ENCODE data around the gene DMRT2.

The DMRT2 gene

DNA sequence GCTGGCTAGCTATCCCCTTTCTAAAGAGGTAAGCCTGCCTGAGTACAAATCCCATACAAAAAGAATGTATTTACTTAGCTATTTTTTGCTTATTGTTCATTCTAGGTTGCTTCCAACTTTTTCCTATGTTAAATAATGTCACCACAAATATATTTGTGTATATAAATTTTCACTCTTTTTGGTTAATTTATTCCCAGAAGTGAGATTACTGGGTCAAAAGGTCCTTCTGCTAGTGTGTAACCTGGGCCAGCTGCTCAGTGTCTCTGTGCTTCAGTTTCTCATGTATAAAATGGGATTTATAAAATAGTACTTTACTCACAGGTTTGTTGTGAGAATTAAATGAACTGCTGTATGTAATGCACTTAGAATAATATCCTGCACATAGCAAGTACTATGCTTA lies 23.9 kb upstream of the DMRT2 start:
- in situ Hi-C loops (cut with HindIII; ENCODE audit: low pct_unique_long_range_greater_than_20kb, low sequenced_read_pairs): no loop called here
- TF ChIP-seq JUND (IDR thresholded peaks at IDR 0.05; ENCODE audit: low read depth): no peak

DNA sequence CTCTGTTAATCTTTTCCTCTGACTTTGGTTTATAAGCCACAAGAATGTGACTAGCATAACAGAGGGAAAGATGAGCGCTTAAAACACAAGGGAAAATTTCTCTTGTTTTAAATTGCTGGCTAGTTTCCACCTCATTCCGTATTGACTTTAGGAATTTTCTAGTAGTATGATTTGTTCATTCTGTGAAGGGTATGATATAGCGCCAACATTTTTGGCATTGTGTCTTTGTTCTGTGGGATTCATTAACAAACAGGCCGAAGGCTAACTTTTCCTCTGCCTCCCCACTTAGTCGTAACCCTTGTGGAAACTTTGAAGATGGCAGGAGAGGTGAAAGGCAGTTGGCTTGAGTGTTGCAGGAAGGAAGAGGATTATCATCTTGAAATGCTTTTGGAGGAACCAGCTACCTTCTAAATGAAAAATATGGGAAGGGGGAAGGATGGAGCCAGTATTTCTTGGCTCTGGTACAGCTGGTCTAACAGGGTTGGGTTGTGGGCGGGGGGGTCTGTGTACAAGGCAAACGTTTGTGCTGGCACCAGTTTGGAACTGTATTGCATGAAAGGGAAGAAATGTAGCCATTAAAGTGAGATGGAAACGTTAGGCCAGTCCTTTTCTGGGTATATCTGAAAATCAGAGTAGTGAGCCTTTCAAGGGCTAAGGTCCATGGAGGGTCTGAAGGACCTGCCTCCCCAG lies 21.5 kb upstream of the DMRT2 start:
- DNase-seq (ENCODE audit: low read depth in 1 of 2, low spot score in 1 of 2): peak in 1 of 2 experiments; percentile 66
- in situ Hi-C loops (cut with HindIII; ENCODE audit: low pct_unique_long_range_greater_than_20kb, low sequenced_read_pairs): no loop called here
- TF ChIP-seq JUND (IDR thresholded peaks at IDR 0.05; ENCODE audit: low read depth): no peak

More for the DNA sequence above, 23.9 kb upstream of the DMRT2 start:
- no peak for DNase-seq (ENCODE audit: low read depth in 1 of 2, low spot score in 1 of 2)

DNA sequence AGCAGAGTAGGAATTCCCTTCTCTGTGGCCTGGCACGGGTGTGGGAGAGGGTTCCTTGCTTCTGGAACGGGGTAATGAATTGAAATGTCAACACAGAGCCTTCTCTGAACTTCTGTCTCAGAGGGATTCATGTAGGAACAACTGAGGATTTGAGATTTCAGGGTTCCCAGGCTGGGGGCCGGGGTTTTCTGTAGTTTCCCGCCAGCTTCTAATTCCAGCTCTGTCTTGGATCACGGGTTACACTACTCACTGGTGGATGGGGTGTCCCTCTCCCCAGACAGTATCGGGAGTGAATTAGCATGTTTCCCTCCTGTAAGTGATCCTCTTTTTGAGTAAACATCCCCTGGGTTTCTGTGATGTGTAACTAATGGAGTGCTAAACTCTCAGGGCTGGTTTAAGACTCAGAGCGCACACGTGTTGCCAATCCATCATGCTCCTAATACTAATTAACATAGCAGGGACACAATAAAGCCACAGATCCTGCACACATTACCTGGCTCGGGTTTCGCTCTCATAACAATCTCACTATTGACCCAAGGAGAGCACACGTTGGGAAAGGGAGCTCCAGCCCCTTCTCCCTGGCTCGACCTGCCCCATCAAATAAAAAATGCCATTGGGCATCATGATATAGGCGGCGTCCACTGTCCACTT lies 18.1 kb upstream of the DMRT2 start:
- in situ Hi-C loops (cut with HindIII; ENCODE audit: low pct_unique_long_range_greater_than_20kb, low sequenced_read_pairs): no loop called here
- DNase-seq (ENCODE audit: low read depth in 1 of 2, low spot score in 1 of 2): no peak
- no peak for TF ChIP-seq JUND (IDR thresholded peaks at IDR 0.05; ENCODE audit: low read depth)

DNA sequence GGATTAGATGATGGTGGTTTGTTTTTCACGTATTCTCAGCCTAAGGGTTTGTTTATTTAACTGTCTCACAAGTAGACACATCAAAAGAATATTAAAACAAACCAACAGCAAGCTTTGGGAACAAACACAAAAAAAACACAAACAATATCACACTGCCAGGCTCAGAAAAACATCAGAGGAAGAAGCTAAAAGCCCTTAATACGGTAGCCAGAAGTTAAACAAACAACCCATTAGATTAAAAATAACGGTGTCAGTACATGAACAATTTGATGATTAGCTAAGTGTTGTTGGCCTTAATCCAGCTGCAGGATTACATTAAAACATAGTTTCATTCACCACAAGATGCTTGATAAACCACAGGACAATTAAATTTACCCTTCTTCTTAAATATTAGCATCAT lies 15.9 kb upstream of the DMRT2 start:
- TF ChIP-seq JUND (IDR thresholded peaks at IDR 0.05; ENCODE audit: low read depth): no peak
- DNase-seq (ENCODE audit: low read depth in 1 of 2, low spot score in 1 of 2): no peak
- in situ Hi-C loops (cut with HindIII; ENCODE audit: low pct_unique_long_range_greater_than_20kb, low sequenced_read_pairs): no loop called here

DNA sequence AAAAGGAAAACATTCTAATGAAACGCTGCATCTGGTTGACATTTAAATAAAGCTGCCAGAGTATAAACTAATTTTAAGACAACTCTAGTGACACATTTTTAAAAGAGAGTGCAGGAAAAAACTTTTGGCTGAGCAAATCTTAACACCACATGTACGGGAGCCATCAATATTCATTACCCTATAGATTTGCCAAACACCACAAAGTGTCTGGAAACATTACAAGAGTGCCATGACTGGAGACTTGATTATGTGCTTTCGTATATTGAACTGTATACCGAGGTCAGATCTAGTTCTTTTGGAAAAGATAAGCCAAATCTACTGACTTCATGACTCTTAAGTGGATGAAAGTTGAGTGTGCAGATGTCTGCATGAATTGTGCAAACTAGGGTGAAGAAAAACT lies 10.6 kb upstream of the DMRT2 start:
- no peak for DNase-seq (ENCODE audit: low read depth in 1 of 2, low spot score in 1 of 2)
- no peak for TF ChIP-seq JUND (IDR thresholded peaks at IDR 0.05; ENCODE audit: low read depth)
- in situ Hi-C loops (cut with HindIII; ENCODE audit: low pct_unique_long_range_greater_than_20kb, low sequenced_read_pairs): no loop called here

DNA sequence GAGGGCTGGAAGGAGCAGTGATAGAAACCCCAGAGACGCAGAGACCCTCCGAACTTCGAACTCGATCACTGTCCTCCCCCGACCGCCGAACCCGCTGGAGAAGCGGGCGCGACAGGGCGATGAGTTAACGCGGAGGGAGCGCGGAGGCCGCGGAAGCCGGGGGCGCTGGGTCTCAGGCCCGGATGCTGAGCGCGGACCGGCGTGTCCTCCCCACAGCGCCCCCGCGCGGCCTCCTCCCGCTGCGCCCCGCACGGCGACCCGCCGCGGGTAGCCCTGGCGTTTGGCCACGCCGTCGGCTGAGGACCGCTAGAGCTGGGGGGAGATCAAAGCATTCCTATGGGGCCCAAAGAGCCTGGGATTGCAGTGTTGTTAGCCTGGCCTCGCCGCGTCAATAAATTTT lies 7.7 kb upstream of the DMRT2 start:
- DNase-seq (ENCODE audit: low read depth in 1 of 2, low spot score in 1 of 2): no peak
- in situ Hi-C loops (cut with HindIII; ENCODE audit: low pct_unique_long_range_greater_than_20kb, low sequenced_read_pairs): no loop called here
- TF ChIP-seq JUND (IDR thresholded peaks at IDR 0.05; ENCODE audit: low read depth): no peak

DNA sequence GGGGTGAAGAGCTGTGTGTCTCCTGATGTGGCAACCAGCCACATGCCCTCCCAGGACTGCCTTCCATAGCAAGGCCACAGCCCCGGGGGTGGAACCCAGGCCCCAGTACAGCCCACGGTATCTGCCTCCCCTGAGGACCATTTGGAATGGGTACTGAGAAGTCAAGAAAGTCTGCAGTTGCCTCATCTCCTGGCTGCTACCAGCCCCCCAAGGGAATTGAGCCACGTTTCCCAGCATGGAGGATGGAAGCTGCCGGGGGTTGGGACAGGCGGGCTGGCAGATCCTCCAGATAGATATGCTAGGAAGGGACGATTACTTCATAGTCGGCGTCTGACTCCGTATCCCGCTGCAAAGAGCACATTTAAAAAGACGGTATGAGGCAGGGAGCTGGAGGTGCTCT lies 5.5 kb upstream of the DMRT2 start:
- in situ Hi-C loops (cut with HindIII; ENCODE audit: low pct_unique_long_range_greater_than_20kb, low sequenced_read_pairs): no loop called here
- no peak for TF ChIP-seq JUND (IDR thresholded peaks at IDR 0.05; ENCODE audit: low read depth)
- DNase-seq (ENCODE audit: low read depth in 1 of 2, low spot score in 1 of 2): no peak

DNA sequence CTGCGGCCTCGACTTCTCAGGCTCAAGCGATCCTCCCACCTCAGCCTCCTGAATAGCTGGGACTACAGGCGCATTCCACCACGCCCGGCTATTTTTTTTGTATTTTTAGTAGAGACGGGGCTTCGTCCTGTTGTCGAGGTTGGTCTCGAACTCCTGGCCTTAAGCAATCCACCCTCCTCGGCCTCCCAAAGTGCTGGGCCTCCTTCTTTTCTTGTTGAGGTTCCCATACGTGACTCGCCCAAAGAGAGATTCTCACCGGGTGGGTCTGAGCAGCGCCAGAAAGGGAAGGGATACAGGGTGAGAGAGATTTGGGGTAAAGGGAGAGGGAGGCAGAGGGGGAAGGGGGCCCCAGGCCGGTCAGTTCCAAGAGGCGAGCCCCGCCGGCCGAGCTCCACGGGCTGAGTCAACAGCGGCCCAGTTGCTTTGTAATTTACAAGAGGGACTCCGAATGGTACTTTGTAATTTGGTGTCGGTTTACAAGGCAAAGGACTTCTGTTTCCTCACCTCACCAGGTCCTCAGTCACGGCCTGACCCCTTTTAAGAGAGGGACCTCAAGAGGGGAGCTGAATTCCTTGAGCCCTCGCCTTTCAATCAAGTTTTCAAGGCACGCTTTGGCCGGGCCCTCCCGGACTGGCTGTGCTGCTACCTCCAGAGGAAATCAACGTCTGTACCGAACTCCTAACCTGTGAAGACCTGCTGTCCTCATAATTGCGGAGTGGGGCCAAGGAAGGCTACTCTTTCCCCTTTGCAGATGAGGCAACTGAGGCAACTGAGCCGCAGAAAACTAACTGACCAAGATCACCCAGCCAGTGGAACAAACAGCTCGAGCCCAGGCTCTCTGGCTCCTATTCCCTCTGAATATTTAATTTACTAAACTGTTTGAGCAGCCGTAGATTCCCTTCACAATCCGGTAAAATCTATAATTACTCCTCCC lies 3.3 kb upstream of the DMRT2 start:
- in situ Hi-C loops (cut with HindIII; ENCODE audit: low pct_unique_long_range_greater_than_20kb, low sequenced_read_pairs): no loop called here
- no peak for TF ChIP-seq JUND (IDR thresholded peaks at IDR 0.05; ENCODE audit: low read depth)
- DNase-seq (ENCODE audit: low read depth in 1 of 2, low spot score in 1 of 2): no peak

DNA sequence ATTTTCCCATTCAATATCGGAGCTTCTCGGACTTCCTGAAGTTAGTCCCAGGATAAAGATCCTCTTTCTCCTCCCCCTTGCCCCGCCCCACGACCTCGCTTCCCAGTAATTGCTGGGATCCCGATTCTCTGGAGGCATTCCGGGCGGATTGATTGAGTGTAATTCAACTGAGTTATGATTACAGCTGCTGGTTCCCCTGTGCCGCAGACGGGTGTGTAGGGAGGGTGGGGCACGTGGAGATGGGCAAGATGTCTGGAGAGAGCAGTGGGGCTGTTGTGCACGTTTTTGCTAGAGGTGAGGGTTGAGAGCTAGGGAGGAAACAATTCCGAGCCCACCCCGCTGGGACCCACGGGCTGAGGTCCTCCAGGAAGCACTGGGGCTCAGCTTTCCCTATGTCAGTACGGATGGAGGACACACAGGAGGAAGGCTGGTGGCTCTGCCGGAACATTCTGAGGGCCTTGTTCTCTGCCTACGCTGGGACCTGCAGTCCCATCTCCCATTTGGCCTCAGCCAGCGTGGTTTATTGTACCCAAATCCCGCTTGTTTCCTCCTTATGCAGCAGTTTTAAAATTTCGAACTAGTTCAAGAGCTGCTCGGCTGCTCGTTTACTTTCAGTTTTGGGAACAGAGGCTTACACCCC lies 2.4 kb upstream of the DMRT2 start:
- in situ Hi-C loops (cut with HindIII; ENCODE audit: low pct_unique_long_range_greater_than_20kb, low sequenced_read_pairs): no loop called here
- DNase-seq (ENCODE audit: low read depth in 1 of 2, low spot score in 1 of 2): no peak
- no peak for TF ChIP-seq JUND (IDR thresholded peaks at IDR 0.05; ENCODE audit: low read depth)

DNA sequence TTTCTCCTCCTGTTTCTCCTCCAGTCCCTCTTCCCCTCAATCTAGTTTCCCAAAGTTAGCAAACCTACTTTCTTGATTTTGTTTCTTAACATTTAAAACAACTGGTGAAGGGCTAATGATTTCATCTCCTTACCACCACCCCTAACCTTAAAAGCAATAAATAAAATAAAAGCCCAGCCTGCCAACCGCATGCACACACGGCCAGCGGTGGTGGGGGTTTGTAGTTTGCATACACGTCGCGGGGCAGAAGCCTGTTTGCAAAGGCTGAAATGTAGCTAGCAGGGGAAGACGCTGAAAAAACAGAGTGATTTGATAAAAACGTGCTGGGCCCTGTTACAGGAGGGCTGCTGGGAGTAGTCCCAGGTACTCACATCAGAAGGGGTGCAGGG lies 1.9 kb upstream of the DMRT2 start:
- TF ChIP-seq JUND (IDR thresholded peaks at IDR 0.05; ENCODE audit: low read depth): no peak
- in situ Hi-C loops (cut with HindIII; ENCODE audit: low pct_unique_long_range_greater_than_20kb, low sequenced_read_pairs): no loop called here
- DNase-seq (ENCODE audit: low read depth in 1 of 2, low spot score in 1 of 2): no peak

DNA sequence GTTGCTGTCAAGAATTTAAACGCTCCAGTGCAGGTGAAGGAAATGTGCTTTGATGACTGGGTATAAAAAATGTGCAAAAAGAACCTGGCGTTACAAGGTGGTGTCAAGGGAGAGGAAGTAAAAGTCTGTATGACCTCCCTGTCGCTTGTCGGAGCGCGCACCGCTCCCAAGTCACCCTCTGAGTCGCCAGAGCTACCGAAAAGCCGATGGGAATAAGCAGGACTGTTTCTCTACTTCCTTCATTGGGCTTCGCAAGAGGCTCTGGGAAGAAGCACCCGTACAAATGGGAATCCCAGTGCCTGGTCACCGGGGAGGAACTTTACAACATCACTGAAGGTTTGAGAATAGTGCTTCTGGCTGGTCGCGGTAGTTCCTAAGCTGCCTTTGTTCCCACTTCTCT lies 1.3 kb upstream of the DMRT2 start:
- TF ChIP-seq JUND (IDR thresholded peaks at IDR 0.05; ENCODE audit: low read depth): no peak
- in situ Hi-C loops (cut with HindIII; ENCODE audit: low pct_unique_long_range_greater_than_20kb, low sequenced_read_pairs): no loop called here
- DNase-seq (ENCODE audit: low read depth in 1 of 2, low spot score in 1 of 2): no peak

DNA sequence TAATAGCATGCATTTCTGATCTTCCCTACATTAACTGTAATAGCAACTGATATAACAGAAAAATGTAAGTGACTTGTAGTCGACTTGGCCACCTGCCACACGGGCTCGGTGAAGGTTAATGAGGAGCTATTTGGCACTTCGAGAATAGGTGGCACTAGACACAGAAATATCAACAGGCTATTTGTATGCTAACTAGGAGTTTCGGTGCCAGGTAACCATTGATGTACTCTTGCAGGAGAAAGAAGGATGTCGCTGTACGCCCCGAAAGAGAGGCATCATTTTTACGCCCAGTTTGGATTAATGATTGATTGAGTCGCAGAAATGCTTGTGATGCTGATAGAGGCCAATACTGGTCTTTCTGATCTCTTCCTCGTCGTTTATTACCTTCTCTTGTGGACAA lies 516 bp upstream of the DMRT2 start:
- TF ChIP-seq JUND (IDR thresholded peaks at IDR 0.05; ENCODE audit: low read depth): no peak
- peak in 1 of 2 experiments; percentile 17 for DNase-seq (ENCODE audit: low read depth in 1 of 2, low spot score in 1 of 2)
- in situ Hi-C loops (cut with HindIII; ENCODE audit: low pct_unique_long_range_greater_than_20kb, low sequenced_read_pairs): no loop called here

All from T47D (cell line).